ENCODE results near the gene FAT1.

Gene FAT1

GRCh38 chr4:186604124-186604807, 119.4 kb downstream of the FAT1 start:
- no peak overlapping the region for H3K4me3 ChIP-seq (ENCODE audit: low read depth, low read length)
- TF ChIP-seq CTCF (IDR thresholded peaks at IDR 0.05; ENCODE audit: low read depth, low read length): no peak
- no peak for DNase-seq
- H3K27me3 ChIP-seq: no peaks in the 10 kb centered on the region
- no peaks in the 10 kb centered on the region for H3K4me1 ChIP-seq
- no peaks in the 10 kb centered on the region for H3K9me3 ChIP-seq
- H3K36me3 ChIP-seq: no peaks in the 10 kb centered on the region

- no peak for TF ChIP-seq CTCF (IDR thresholded peaks at IDR 0.05; ENCODE audit: low read depth, low read length)
- Histone ChIP-seq H3K9me3 (no peaks in the 10 kb centered on the region), H3K4me3 (ENCODE audit: low read depth, low read length) (no peak overlapping the region), H3K36me3 (no peaks in the 10 kb centered on the region), H3K27me3 (no peaks in the 10 kb centered on the region), H3K4me1 (no peaks in the 10 kb centered on the region)
- no peak for DNase-seq
These were observed 120.7 kb downstream of the FAT1 start for GRCh38 chr4:186602978-186603377.

GRCh38 chr4:186599483-186599882, 124.2 kb downstream of the FAT1 start:
- no peak for DNase-seq
- Histone ChIP-seq H3K27me3 (no peaks in the 10 kb centered on the region), H3K9me3 (no peaks in the 10 kb centered on the region), H3K36me3 (no peaks in the 10 kb centered on the region), H3K4me1 (no peaks in the 10 kb centered on the region), H3K4me3 (ENCODE audit: low read depth, low read length) (no peak overlapping the region)
- no peak for TF ChIP-seq CTCF (IDR thresholded peaks at IDR 0.05; ENCODE audit: low read depth, low read length)

- no peaks in the 10 kb centered on the region for H3K36me3 ChIP-seq
- H3K27me3 ChIP-seq: no peaks in the 10 kb centered on the region
- DNase-seq: no peak
- no peak for TF ChIP-seq CTCF (IDR thresholded peaks at IDR 0.05; ENCODE audit: low read depth, low read length)
- H3K9me3 ChIP-seq: no peaks in the 10 kb centered on the region
- H3K4me1 ChIP-seq: no peaks in the 10 kb centered on the region
- H3K4me3 ChIP-seq (ENCODE audit: low read depth, low read length): no peak overlapping the region
These were observed 125.0 kb downstream of the FAT1 start for GRCh38 chr4:186598686-186599085.

DNA sequence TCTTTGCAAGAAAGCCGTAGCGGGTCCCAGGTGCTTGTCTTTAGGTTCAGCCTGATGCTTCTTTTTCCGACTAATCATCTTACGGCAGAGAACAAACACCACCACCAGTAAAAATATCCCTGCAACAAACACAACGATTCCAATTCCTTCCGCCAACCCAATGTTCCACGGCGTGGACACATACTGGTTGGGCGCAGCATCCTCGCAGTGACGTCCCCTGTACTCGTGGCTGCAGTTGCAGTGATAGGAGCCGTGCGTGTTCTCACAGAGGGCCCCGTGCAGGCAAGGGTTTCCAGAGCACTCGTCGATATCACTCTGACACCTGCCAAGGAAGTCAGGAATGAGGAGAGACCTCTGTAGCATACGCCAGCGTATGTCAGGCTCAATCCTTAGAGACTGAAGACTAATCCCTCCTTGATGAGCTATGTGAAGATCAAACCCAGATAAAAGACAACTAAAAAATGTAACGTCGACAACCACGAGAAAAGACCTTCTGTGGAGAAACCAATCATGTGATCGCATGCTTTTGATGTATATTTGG, 126.7 kb downstream of the FAT1 start:
- Histone ChIP-seq H3K4me3 (ENCODE audit: low read depth, low read length) (no peak overlapping the region), H3K9me3 (no peaks in the 10 kb centered on the region), H3K4me1 (no peaks in the 10 kb centered on the region), H3K36me3 (no peaks in the 10 kb centered on the region), H3K27me3 (no peaks in the 10 kb centered on the region)
- no peak for TF ChIP-seq CTCF (IDR thresholded peaks at IDR 0.05; ENCODE audit: low read depth, low read length)
- DNase-seq: no peak

GRCh38 chr4:186596346-186596745, 127.3 kb downstream of the FAT1 start:
- H3K27me3 ChIP-seq: no peaks in the 10 kb centered on the region
- H3K9me3 ChIP-seq: no peaks in the 10 kb centered on the region
- DNase-seq: no peak
- TF ChIP-seq CTCF (IDR thresholded peaks at IDR 0.05; ENCODE audit: low read depth, low read length): no peak
- no peaks in the 10 kb centered on the region for H3K4me1 ChIP-seq
- no peaks in the 10 kb centered on the region for H3K36me3 ChIP-seq
- H3K4me3 ChIP-seq (ENCODE audit: low read depth, low read length): no peak overlapping the region
